AML-193 (cell line): Measurements from ENCODE around the gene CLN5.
A peak's percentile ranks its signal among the peaks of the same experiment; 100 is the strongest.
"Not testable (repeated sequence)": the region's sequence is repeated elsewhere in the genome, so short reads cannot be mapped to it uniquely, and the experiment has no call there.

Source experiments
- DNase-seq, 2 experiments: peaks; one replicate each; lab custom pipeline; 2025; lab: John Stamatoyannopoulos, UW

Gene CLN5

GRCh38 chr13:76975863-76976262 is 16.0 kb upstream of the CLN5 start:
- no peak for DNase-seq

DNA sequence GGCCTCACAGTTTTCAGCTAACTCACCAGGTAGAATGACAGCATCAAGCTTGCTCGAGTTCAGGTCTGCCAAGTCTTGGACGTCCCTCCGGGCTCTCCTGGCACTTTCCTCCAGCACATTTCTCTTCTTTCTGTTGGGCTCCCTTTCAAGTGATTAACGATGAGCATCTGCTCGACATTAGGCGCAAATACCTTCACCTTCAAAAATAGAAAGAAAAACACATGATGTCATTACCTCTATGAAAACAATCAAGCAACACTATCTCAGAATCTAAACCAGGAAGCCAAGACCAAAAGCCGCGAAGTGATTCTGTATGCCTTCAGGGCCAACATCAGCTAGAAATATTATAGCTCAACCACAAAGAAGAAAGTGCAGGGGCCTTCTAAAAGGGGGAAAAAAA is 15.4 kb upstream of the CLN5 start:
- DNase-seq = no peak

GRCh38 chr13:76976929-76977328 is 15.0 kb upstream of the CLN5 start:
- DNase-seq = no peak

- DNase-seq = peak; percentile 33 to 50
These were observed 11.7 kb upstream of the CLN5 start for GRCh38 chr13:76980075-76980718.

DNA sequence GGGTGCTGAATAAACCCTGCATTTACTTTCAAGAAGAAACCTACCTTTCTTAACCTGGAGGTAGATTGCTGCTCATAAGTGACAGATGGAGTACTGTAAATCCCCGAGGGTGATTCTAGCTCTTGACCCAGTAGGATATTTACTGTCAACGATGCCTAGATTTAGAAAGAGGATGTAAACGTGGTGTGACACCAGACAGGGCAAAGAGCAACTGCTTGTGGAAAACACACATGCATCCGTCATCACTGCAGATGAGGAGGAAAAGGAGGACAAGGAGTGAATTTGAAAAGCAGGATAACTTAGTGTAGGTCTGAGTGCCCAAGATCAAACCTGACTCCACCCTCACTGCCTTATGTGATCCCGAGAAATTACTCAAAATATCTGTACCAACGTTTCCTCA is 9.8 kb upstream of the CLN5 start:
- no peak for DNase-seq

DNA sequence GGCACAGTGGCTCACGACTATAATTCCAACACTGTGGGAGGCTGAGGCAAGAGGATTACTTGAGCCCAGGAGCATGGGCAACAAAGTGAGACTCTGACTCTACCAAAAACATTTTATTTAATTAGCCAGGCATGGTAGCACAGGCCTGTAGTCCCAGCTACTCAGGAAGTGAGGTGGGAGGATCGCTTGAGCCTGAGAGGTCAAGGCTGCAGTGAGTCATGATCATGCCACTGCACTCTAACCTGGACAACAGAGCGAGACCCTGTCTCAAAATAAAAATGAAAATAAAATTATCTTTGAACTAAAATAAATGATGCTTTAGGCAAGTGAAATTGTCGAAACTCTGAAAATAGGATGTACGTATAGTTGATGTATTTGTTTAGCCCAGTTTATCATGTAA is 8.2 kb upstream of the CLN5 start:
- DNase-seq = no peak

DNA sequence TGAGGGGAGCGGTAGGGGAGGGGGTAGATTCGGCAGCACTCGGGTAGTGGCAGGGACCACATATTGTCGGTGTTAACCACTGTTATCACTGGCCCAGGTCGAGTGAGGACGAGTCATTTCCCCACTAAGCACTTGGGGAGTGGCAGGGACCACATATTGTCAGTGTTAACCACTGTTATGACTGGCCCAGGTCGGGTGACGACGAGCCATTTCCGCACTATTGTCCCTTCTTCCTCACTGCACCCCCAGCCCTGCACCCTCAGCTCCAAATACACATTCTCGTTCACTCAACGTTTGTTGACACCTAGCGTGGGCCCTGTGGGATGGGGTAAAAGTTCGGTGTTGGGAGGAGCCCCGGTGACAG is 467 bp upstream of the CLN5 start:
- no peak for DNase-seq

- DNase-seq = peak in 1 of 2 experiments; percentile 37
These were observed 694 bp downstream of the CLN5 start for GRCh38 chr13:76992548-76993001.

DNA sequence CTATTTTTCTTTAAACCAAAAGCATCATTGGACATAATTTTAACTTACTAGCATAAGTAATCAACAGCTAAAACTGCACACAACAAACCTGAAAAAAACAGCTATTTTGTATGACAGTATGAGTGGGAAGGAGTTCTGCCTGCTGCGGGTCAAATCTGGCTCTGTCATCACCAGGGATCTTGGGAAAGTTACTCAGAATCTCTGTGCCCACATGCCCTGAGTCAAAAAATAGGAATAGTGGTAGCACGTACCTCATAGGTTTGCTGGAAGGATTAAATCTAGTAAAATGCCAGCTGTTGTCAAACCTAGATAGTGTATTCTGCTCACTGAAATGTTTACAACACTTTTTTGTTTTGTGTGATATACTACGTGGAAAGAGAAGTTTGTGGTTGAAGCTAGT is 1.1 kb downstream of the CLN5 start:
- DNase-seq = no peak

DNA sequence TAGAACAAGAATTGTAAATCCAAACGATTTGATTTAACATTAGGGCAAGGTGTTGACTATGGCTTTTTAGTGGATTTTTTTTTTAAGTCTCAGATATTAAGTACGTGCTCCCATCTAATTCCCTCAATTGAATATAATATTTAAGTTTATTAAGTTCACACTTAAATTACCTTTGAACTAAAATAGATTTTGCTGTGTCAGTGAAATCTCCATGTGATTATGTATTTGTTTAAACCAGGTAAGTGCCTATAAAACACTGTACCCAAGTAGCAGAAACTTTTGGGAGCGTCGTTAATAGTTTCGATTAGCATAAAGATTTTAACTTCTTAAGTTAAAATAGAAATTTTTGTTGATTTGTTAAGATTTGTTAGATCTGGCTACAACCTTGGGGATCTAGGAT is 1.6 kb downstream of the CLN5 start:
- no peak for DNase-seq

DNA sequence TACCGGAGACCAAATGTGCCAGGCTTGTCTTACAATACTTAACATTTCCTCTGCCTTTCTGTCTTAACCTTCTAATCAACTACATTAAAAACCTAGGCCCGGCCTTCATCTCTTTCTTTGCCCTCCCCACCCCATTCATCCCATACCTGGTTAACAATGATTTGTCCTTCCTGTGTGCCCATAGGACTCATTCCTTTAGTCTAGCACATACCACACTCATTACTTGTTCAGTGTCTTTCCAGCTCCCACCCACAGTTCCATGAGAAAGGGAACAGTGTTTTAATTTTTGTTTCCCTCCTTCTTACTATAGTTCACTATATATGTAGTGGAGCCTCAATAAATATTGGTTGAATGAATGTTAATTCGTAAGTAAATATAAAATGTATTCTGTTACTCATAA is 2.4 kb downstream of the CLN5 start:
- no peak for DNase-seq

- no peak for DNase-seq
These were observed 8.6 kb downstream of the CLN5 start for GRCh38 chr13:77000475-77000874.

GRCh38 chr13:77001540-77001939 is 9.7 kb downstream of the CLN5 start:
- DNase-seq = no peak

DNA sequence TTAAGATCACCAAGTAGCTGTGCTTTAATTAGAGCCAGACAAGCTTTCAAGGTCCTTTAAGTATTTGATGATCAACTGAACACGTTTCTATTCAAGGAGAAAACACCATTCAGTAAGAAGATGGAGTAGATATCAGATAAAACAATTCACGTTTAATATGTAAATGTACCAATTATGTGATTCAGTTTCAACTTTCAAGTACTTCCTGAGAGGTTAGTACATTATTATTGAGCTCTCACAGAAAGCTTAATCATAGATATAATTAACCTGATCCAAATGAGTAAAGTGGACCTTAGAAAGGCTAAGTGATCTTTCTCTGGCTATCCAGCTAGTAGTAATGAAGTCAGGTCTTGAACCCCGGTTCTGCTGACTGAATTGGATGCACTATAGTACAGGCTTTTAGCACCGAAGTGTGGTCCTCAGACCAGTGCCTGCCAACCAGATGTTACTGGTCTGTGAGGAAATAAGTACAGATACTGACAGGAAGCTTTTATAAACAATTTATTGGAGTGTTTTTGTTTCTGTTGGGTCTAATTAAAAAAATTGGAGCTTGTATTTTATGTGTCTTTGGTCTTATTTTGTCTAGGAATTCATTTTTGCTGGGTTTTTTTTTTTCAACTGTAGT is 10.2 kb downstream of the CLN5 start:
- no peak for DNase-seq

- peak; percentile 60 to 68 for DNase-seq
These were observed 10.8 kb downstream of the CLN5 start for GRCh38 chr13:77002590-77003190.

DNA sequence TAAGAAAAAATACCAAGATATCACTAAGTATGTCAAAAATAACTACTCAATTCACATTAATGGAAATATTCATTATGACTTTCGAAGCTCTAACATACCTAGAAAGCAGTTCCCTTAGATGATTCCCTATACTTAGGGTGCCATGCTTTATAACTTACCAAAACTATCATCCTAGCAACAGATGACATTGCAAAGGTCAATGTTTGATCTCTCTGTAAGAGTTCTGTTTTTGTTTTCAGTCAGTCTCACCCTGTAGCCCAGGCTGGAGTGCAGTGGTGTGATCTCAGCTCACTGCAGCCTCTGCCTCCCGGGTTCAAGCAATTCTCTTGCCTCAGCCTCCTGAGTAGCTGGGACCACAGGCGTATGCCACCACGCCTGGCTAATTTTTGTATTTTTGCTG is 16.5 kb downstream of the CLN5 start:
- DNase-seq = not testable (repeated sequence)

GRCh38 chr13:77009011-77009410 is 17.1 kb downstream of the CLN5 start:
- DNase-seq = no peak

GRCh38 chr13:77009719-77010118 is 17.8 kb downstream of the CLN5 start:
- not testable (repeated sequence) for DNase-seq

- no peak for DNase-seq
These were observed 22.1 kb downstream of the CLN5 start for GRCh38 chr13:77013853-77014542.

- no peak for DNase-seq
These were observed 23.2 kb downstream of the CLN5 start for GRCh38 chr13:77014906-77015685.

GRCh38 chr13:77016251-77016812 is 24.5 kb downstream of the CLN5 start:
- DNase-seq = no peak
